Hepatocyte (in vitro differentiated cells): ENCODE data around the gene NUBPL.

Experiments used
- CTCF ChIP-seq: fragments of 200-600 bp; sonication (generic); IDR thresholded peaks from 2 replicates; pipeline ENCODE4 v1.5.1; 2016; ENCODE audit warnings: antibody characterized with exemption, mild to moderate bottlenecking; ENCODE audit not compliant: poor library complexity
- EZH2 ChIP-seq: fragments of 200-600 bp; sonication (generic); IDR thresholded peaks from 2 replicates; pipeline ENCODE4 v1.6.1; 2016; ENCODE audit warnings: antibody characterized with exemption, mild to moderate bottlenecking, borderline replicate concordance
- EZH2phosphoT487 ChIP-seq: fragments of 200-600 bp; sonication (generic); IDR thresholded peaks from one replicate; pipeline ENCODE4 v1.6.1; 2018; ENCODE audit warnings: antibody characterized with exemption, mild to moderate bottlenecking, low read depth, moderate library complexity; ENCODE audit not compliant: unreplicated experiment, severe bottlenecking

- TF ChIP-seq CTCF (no peak), EZH2phosphoT487 (no peak), EZH2 (no peak)
Observed at GRCh38 chr14:31700282-31701074, 139.3 kb downstream of the NUBPL start.
